MG63 (cell line): Measurements from ENCODE around the gene MRAP2. TPM values are rescaled to one million over a fixed set of nuclear protein-coding genes. Genes with fewer than 3 reads are reported as not detected.
A peak's percentile ranks its signal among the peaks of the same experiment; 100 is the strongest.
"Not testable (repeated sequence)": the region's sequence is repeated elsewhere in the genome, so short reads cannot be mapped to it uniquely, and the experiment has no call there.

Source experiments
- DNase-seq: peaks from one replicate; pipeline ENCODE4 v3.0.0-alpha.2; 2020
- H3K27me3 ChIP-seq: fragments of 250-450 bp; sonication (Bioruptor Pico); 2 replicates; pipeline ENCODE4 v1.5.1; 2020; ENCODE audit warnings: mild to moderate bottlenecking, moderate library complexity
- H3K36me3 ChIP-seq: fragments of 250-450 bp; sonication (Bioruptor Pico); 2 replicates; pipeline ENCODE4 v1.5.1; 2020; ENCODE audit warnings: mild to moderate bottlenecking, moderate library complexity
- H3K4me3 ChIP-seq: fragments of 250-450 bp; sonication (Bioruptor Pico); 2 replicates; pipeline ENCODE4 v1.5.1; 2020; ENCODE audit warnings: mild to moderate bottlenecking, moderate library complexity
- H3K9me3 ChIP-seq: fragments of 250-450 bp; sonication (Bioruptor Pico); 2 replicates; pipeline ENCODE4 v1.5.1; 2020; ENCODE audit warnings: mild to moderate bottlenecking, moderate library complexity
- total RNA-seq: library from RNA; depleted of rRNA; stranded (reverse); fragments of >200 nt; shearing (Covaris generic); gene quantifications from 2 replicates; pipeline ENCODE4 v1.2.3, GENCODE V29; 2014; ENCODE audit warnings: low replicate concordance

Gene MRAP2
- total RNA-seq, 1 experiment from 2014 or later: 3.5 TPM

- Histone ChIP-seq H3K4me3 (no peak overlapping the region), H3K9me3 (no peaks in the 10 kb centered on the region), H3K27me3 (0 out of 2 replicates have a peak, but pooled peaks cover 2% of the 10 kb centered on the region), H3K36me3 (no peaks in the 10 kb centered on the region)
- no peak for DNase-seq
Observed at GRCh38 chr6:84019842-84020211, 13.7 kb upstream of the MRAP2 start.

- H3K9me3 ChIP-seq: no peaks in the 10 kb centered on the region
- no peaks in the 10 kb centered on the region for H3K36me3 ChIP-seq
- 0 out of 2 replicates have a peak, but pooled peaks cover 2% of the 10 kb centered on the region for H3K27me3 ChIP-seq
- no peak for DNase-seq
- no peak overlapping the region for H3K4me3 ChIP-seq
Observed at GRCh38 chr6:84021625-84022024, 11.9 kb upstream of the MRAP2 start.

GRCh38 chr6:84026721-84027164, 6.8 kb upstream of the MRAP2 start:
- DNase-seq: peak; percentile 29
- Histone ChIP-seq H3K9me3 (no peaks in the 10 kb centered on the region), H3K27me3 (no peaks in the 10 kb centered on the region), H3K4me3 (no peak overlapping the region), H3K36me3 (no peaks in the 10 kb centered on the region)

GRCh38 chr6:84027340-84028181, 6.0 kb upstream of the MRAP2 start:
- H3K27me3 ChIP-seq: no peaks in the 10 kb centered on the region
- H3K9me3 ChIP-seq: no peaks in the 10 kb centered on the region
- peak; percentile 90 for DNase-seq
- no peaks in the 10 kb centered on the region for H3K36me3 ChIP-seq
- no peak overlapping the region for H3K4me3 ChIP-seq

- Histone ChIP-seq H3K9me3 (no peaks in the 10 kb centered on the region), H3K27me3 (no peaks in the 10 kb centered on the region), H3K36me3 (no peaks in the 10 kb centered on the region), H3K4me3 (no peak overlapping the region)
- DNase-seq: no peak
Observed at GRCh38 chr6:84028350-84028749, 5.2 kb upstream of the MRAP2 start.

GRCh38 chr6:84032000-84032399, 1.6 kb upstream of the MRAP2 start:
- not testable (repeated sequence) for H3K9me3 ChIP-seq, DNase-seq, H3K4me3 ChIP-seq, H3K27me3 ChIP-seq, H3K36me3 ChIP-seq

- H3K9me3 ChIP-seq: no peaks in the 10 kb centered on the region
- no peaks in the 10 kb centered on the region for H3K36me3 ChIP-seq
- no peaks in the 10 kb centered on the region for H3K27me3 ChIP-seq
- DNase-seq: no peak
- H3K4me3 ChIP-seq: no peak overlapping the region
Observed at GRCh38 chr6:84035484-84035883, 1.9 kb downstream of the MRAP2 start.

- H3K9me3 ChIP-seq: no peaks in the 10 kb centered on the region
- H3K36me3 ChIP-seq: no peaks in the 10 kb centered on the region
- DNase-seq: no peak
- H3K27me3 ChIP-seq: no peaks in the 10 kb centered on the region
- H3K4me3 ChIP-seq: no peak overlapping the region
Observed at GRCh38 chr6:84037425-84038089, 4.0 kb downstream of the MRAP2 start.

GRCh38 chr6:84042603-84043002, 9.0 kb downstream of the MRAP2 start:
- Histone ChIP-seq H3K27me3 (no peaks in the 10 kb centered on the region), H3K4me3 (no peak overlapping the region), H3K9me3 (no peaks in the 10 kb centered on the region), H3K36me3 (no peaks in the 10 kb centered on the region)
- DNase-seq: no peak

- H3K36me3 ChIP-seq: no peaks in the 10 kb centered on the region
- DNase-seq: no peak
- H3K9me3 ChIP-seq: no peaks in the 10 kb centered on the region
- H3K4me3 ChIP-seq: no peak overlapping the region
- no peaks in the 10 kb centered on the region for H3K27me3 ChIP-seq
Observed at GRCh38 chr6:84043555-84043954, 10.0 kb downstream of the MRAP2 start.

GRCh38 chr6:84046755-84047154, 13.2 kb downstream of the MRAP2 start:
- DNase-seq: no peak
- Histone ChIP-seq H3K9me3 (no peaks in the 10 kb centered on the region), H3K27me3 (no peaks in the 10 kb centered on the region), H3K36me3 (no peaks in the 10 kb centered on the region), H3K4me3 (no peak overlapping the region)

GRCh38 chr6:84048588-84048987, 15.0 kb downstream of the MRAP2 start:
- no peaks in the 10 kb centered on the region for H3K36me3 ChIP-seq
- H3K9me3 ChIP-seq: no peaks in the 10 kb centered on the region
- DNase-seq: no peak
- no peaks in the 10 kb centered on the region for H3K27me3 ChIP-seq
- no peak overlapping the region for H3K4me3 ChIP-seq

GRCh38 chr6:84050408-84050807, 16.8 kb downstream of the MRAP2 start:
- Histone ChIP-seq H3K9me3 (no peaks in the 10 kb centered on the region), H3K36me3 (no peaks in the 10 kb centered on the region), H3K27me3 (no peaks in the 10 kb centered on the region), H3K4me3 (no peak overlapping the region)
- no peak for DNase-seq

GRCh38 chr6:84052204-84052882, 18.8 kb downstream of the MRAP2 start:
- Histone ChIP-seq H3K4me3 (no peak overlapping the region), H3K27me3 (no peaks in the 10 kb centered on the region), H3K9me3 (no peaks in the 10 kb centered on the region), H3K36me3 (no peaks in the 10 kb centered on the region)
- DNase-seq: peak; percentile 81

GRCh38 chr6:84052883-84053241, 19.3 kb downstream of the MRAP2 start:
- Histone ChIP-seq H3K4me3 (no peak overlapping the region), H3K9me3 (no peaks in the 10 kb centered on the region), H3K36me3 (no peaks in the 10 kb centered on the region), H3K27me3 (no peaks in the 10 kb centered on the region)
- no peak for DNase-seq

- Histone ChIP-seq H3K36me3 (no peaks in the 10 kb centered on the region), H3K9me3 (no peaks in the 10 kb centered on the region), H3K27me3 (no peaks in the 10 kb centered on the region), H3K4me3 (no peak overlapping the region)
- no peak for DNase-seq
Observed at GRCh38 chr6:84055647-84056046, 22.1 kb downstream of the MRAP2 start.

- no peak for DNase-seq
- Histone ChIP-seq H3K36me3 (no peaks in the 10 kb centered on the region), H3K27me3 (no peaks in the 10 kb centered on the region)
Observed at GRCh38 chr6:84057908-84058307, 24.3 kb downstream of the MRAP2 start.

More at GRCh38 chr6:84057908-84058307, 24.3 kb downstream of the MRAP2 start:
- H3K4me3 ChIP-seq: no peak overlapping the region
- H3K9me3 ChIP-seq: no peaks in the 10 kb centered on the region
